GM15510 (cell line): ENCODE results near the gene MFAP4.

Source experiments
- POLR2A ChIP-seq: IDR thresholded peaks from 3 replicates; pipeline ENCODE4 v1.6.1; 2011; ENCODE audit warnings: borderline replicate concordance; ENCODE audit not compliant: insufficient read length; ENCODE audit errors: extremely low read depth

Gene MFAP4

DNA sequence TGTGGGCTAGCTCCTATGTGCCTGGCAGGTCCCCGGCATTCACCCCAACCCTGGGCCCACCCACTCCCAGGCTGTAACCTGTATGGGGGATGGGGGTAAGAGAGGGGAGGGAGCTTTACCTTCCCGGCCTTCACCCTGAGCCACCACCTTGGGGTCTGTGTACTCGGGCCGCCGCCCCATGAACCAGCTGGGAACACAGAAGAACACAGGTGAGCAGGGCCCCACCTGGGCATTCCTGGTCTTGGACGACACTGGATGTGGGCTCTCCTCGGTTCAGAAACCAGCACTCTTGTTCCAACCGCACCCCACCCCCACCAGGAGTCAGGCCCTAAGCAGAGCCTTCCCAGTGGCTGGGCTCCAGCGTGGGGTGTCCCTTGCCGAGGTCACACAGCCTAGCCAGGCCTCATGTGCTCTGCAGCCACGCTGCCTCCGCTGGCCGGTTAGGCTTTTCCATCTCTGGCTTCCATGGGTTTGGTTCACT is 43.3 kb downstream of the MFAP4 start:
- TF ChIP-seq POLR2A: no peak

DNA sequence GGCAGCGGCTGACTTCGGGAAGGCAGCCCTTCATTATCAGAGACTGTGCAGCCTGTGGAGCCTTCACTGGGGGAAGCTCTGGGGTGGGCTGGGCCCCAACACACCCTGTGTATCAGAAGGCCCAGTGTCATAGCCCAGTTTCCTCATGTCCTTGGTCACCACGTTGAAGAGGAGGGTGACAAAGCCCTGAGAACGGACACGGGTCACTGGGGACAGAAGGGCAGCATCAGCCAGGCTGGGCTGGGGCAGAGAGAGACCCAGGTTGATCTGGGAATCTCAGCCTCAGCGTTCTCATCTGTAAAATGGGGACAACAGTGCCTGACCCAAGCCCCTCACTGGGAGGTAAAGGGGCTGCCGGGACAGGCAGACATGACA is 43.7 kb downstream of the MFAP4 start:
- TF ChIP-seq POLR2A: no peak

- TF ChIP-seq POLR2A: no peak
Observed at GRCh38 chr17:19342611-19343255, 44.3 kb downstream of the MFAP4 start.

- no peak for TF ChIP-seq POLR2A
Observed at GRCh38 chr17:19341641-19342610, 45.1 kb downstream of the MFAP4 start.

DNA sequence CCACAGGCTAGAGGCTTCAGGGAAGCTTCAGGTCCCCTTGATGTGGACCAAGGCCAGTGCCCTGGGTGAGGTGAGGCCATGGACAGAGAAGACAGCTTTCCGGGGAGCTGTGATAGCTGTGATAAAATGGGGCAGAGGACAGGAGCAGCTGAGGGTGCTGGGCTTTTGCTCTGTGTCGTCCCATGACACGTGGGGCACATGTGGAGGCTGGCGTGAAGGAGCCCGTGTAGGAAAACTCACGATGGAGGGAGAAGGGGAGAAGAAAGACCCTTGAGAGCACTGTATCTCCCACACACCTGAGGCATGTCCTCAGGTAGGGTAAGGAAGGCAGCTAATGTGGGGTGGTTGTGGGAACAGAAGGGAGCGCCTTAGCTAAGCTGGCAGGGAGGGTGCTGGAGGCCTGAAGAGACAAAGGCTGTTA is 45.8 kb downstream of the MFAP4 start:
- no peak for TF ChIP-seq POLR2A

DNA sequence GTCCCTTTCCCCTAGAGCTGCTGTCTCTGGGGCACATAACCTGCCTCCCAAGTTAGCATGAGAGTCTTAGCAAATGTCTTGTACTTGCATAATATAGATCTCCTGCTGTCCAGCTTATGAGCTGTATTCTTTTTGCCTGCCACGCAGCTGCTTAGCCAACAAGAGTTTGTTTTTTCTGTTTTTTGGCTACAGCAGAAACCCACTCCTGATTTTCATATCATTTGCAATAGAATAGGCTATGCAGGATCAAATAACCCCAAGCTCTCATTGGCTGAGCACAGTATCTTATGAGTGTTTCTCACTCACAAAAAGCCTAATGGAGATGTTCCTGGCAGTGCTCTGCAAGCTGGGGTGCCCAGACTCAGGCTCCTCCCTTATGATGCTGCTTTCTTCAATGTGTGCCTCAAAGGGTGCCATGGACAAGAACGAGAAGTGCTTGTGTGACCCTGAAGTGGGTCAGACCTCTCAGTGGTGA is 47.6 kb downstream of the MFAP4 start:
- no peak for TF ChIP-seq POLR2A

DNA sequence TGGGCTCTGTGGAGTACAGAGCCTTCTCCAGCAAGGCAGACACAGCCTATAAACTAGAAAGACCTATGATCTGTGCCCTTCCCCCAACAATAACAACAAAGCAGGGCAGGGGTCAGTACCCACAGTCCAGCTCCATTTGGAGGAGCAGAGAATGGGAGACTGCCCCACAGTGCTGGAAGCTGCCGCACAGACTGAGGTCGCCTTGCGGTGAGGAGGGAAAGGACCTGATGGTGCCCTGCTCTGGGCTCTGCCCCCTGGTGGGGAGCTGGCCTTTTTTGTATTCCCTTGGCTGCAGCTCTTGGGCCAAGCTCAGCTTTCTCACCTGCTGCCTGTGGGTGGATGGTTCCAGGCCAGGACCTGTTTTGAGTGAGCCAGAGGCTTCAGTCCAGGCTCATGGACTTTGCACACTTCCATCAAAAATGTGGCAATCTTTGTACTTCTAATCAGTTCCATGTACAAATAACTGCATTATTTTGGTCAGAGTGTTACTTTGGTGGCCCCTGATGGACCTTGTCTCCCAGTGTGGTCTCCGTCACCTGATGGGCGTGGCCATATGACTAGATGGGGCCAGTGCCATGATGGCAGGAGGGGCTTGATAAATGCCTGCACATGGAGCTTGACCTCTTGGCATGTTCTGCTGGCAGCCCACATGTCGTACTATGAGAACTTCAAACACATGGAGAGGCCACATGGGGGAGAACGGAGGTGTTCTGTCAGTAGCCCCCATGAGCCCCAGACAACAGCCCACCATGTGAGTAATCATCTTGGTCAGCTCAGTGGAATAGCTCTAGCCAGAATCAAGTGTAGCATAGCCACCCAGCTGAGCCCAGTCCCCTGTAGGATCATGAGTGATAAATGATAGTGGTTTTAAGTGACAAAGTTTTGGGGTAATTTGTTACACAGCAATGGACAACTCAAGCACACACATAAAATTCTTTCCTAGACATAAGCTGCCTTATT is 48.7 kb downstream of the MFAP4 start:
- no peak for TF ChIP-seq POLR2A

DNA sequence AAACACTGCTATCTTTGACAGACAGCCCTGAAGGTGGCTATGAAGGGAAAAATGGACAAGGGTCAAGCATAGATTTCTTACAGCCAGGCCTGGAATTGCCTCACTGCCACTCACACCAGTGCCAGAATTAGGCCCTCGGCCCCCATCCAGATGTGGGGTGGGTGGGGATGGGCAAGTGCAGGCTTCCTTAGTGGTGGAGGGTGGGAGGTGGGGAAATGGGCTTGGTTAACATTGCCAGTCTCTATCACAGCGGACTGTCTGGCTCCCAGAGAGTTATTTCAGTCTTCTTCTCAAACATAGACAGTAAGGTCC is 49.3 kb downstream of the MFAP4 start:
- no peak for TF ChIP-seq POLR2A

- TF ChIP-seq POLR2A: no peak
Observed at GRCh38 chr17:19336938-19337711, 49.9 kb downstream of the MFAP4 start.

DNA sequence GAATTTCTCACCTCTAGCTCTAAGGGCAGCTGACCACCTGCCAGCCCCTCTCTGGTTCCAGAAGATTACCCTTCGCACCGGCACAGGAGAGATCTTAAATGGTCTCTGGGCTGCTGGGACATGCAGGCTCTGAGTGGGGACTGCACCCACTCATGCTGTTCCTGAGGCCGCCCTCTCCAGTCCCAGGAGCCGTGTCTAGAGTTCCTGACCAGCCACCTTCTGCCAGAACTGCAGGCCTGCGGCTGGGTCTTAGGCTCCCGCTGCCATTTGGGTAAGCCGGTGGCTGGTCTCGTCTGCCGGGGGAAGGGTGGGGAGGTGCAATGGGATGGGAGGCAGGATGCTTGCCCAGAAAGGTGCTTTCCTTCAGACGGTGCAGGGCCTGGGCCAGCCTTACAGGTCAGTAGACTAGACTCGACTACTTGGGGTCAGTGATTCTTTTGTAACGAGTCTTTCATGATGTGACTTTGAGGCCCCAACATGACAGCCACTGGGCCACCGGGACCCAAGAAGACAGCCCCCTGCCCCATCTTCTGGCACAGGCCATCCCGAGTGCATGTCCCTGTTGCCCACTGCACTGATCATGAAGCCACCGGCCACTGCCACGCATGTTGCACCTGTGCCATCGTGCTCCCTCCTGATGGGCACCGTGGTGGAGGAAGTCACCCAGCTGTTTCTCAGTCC is 50.9 kb downstream of the MFAP4 start:
- no peak for TF ChIP-seq POLR2A

DNA sequence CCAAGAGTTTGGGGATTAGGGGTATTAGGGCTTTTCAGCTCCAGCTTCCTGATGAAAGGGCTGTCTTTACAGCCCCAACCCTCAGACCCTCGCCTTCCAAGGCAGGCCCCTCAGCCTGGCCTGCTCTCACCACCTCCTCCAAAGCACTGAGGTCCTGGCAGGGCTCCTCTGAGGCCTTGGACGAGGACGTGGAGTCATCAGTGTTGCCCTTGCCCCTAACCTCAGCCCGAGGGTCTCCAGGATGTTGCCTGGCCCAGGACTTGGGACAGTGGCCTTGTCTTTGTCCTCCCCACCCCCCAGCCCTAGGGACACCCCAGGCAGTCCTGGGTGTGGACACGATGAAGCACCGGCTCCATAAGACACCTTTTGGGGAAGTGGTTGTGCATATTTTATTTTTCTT is 52.7 kb downstream of the MFAP4 start:
- no peak for TF ChIP-seq POLR2A

- TF ChIP-seq POLR2A: no peak
Observed at GRCh38 chr17:19333736-19334290, 53.2 kb downstream of the MFAP4 start.
